GM18951 (cell line): Measurements from ENCODE around the gene SGPP1.

Experiments
- POLR2A ChIP-seq: IDR thresholded peaks from 4 replicates; pipeline ENCODE4 v1.6.1; 2011; ENCODE audit warnings: mild to moderate bottlenecking; ENCODE audit not compliant: insufficient read length, insufficient read depth; ENCODE audit errors: extremely low read depth
- in situ Hi-C: fragments of 300-500 bp; cut with MboI; formaldehyde crosslinking; loops from one replicate; pipeline ENCODE4 v1.12.0; 2022; ENCODE audit warnings: low sequenced_read_pairs, mixed read lengths, inconsistent platforms; ENCODE audit not compliant: unreplicated experiment

The SGPP1 gene

GRCh38 chr14:63727736-63728728 is at the start of gene SGPP1:
SGPP1 (minus strand) TSS chr14:63728065; CDS start chr14:63727944, 121 bp downstream.
- TF ChIP-seq POLR2A: peak; percentile 84
- in situ Hi-C loops: no loop called here

GRCh38 chr14:63777024-63777423 is 49.2 kb upstream of the SGPP1 start:
- no peak for TF ChIP-seq POLR2A
- in situ Hi-C loops: loop anchor here (10.0 kb wide), 1 partner anchor 142 kb away; no protein-coding TSS in a partner anchor

- TF ChIP-seq POLR2A: no peak
- in situ Hi-C loops: loop anchor here (10.0 to 25.0 kb wide), 2 partner anchors 139 to 386 kb away; no protein-coding TSS in a partner anchor
These were observed 45.6 kb upstream of the SGPP1 start for GRCh38 chr14:63773504-63773903.

- in situ Hi-C loops: loop anchor here (10.0 to 25.0 kb wide), 2 partner anchors 135 to 383 kb away; no protein-coding TSS in a partner anchor
These were observed 42.4 kb upstream of the SGPP1 start for GRCh38 chr14:63770187-63770807.

GRCh38 chr14:63766611-63767010 is 38.7 kb upstream of the SGPP1 start:
- no peak for TF ChIP-seq POLR2A
- in situ Hi-C loops: loop anchor here (25.0 kb wide), 1 partner anchor 379 kb away; no protein-coding TSS in a partner anchor

More at GRCh38 chr14:63770187-63770807, 42.4 kb upstream of the SGPP1 start:
- TF ChIP-seq POLR2A: no peak

GRCh38 chr14:63764620-63765139 is 36.8 kb upstream of the SGPP1 start:
- TF ChIP-seq POLR2A: no peak
- in situ Hi-C loops: loop anchor here (25.0 kb wide), 1 partner anchor 377 kb away; no protein-coding TSS in a partner anchor

- in situ Hi-C loops: loop anchor here (25.0 kb wide), 1 partner anchor 377 kb away; no protein-coding TSS in a partner anchor
- TF ChIP-seq POLR2A: no peak
These were observed 36.2 kb upstream of the SGPP1 start for GRCh38 chr14:63764103-63764502.

- in situ Hi-C loops: loop anchor here (25.0 kb wide), 1 partner anchor 374 kb away; no protein-coding TSS in a partner anchor
- TF ChIP-seq POLR2A: no peak
These were observed 33.7 kb upstream of the SGPP1 start for GRCh38 chr14:63761351-63762117.

- TF ChIP-seq POLR2A: no peak
- in situ Hi-C loops: loop anchor here (25.0 kb wide), 1 partner anchor 373 kb away; no protein-coding TSS in a partner anchor
These were observed 32.1 kb upstream of the SGPP1 start for GRCh38 chr14:63760014-63760413.

GRCh38 chr14:63759456-63759855 is 31.6 kb upstream of the SGPP1 start:
- in situ Hi-C loops: loop anchor here (25.0 kb wide), 1 partner anchor 372 kb away; no protein-coding TSS in a partner anchor
- TF ChIP-seq POLR2A: no peak

GRCh38 chr14:63757211-63757610 is 29.3 kb upstream of the SGPP1 start:
- in situ Hi-C loops: loop anchor here (25.0 kb wide), 1 partner anchor 370 kb away; no protein-coding TSS in a partner anchor
- TF ChIP-seq POLR2A: no peak
